ENCODE results near the gene BRD1.

The BRD1 gene

GRCh38 chr22:49770547-49771265 lies 57.0 kb downstream of the BRD1 start:
- Histone ChIP-seq H3K9me2 (replicated peaks; ENCODE audit: control insufficient read depth, low read length) (no peaks in the 10 kb centered on the region), H3K27ac (ENCODE audit: low read depth, low read length) (no peak overlapping the region), H4K20me1 (ENCODE audit: control insufficient read depth, insufficient read depth, low read depth, low read length) (no peaks in the 10 kb centered on the region), H3K4me3 (ENCODE audit: low read length) (no peak overlapping the region), H3K36me3 (ENCODE audit: control insufficient read depth, low read length) (peaks cover 30% of the 10 kb centered on the region), H3K4me2 (ENCODE audit: low read length) (no peak overlapping the region), H3K27me3 (ENCODE audit: control insufficient read depth, low read length) (no peaks in the 10 kb centered on the region), H3K9me3 (ENCODE audit: control insufficient read depth, insufficient read depth, low read length) (no peaks in the 10 kb centered on the region), H3K79me2 (ENCODE audit: control insufficient read depth, low read length) (no peaks in the 10 kb centered on the region), H3K4me1 (ENCODE audit: control insufficient read depth, low read length) (peaks cover 5% of the 10 kb centered on the region), H3F3A (ENCODE audit: control insufficient read depth, insufficient read depth) (peaks cover 4% of the 10 kb centered on the region; the same call in 1 of the 2 replicates)
- TF ChIP-seq EZH2phosphoT487 (IDR thresholded peaks at IDR 0.05; ENCODE audit: borderline replicate concordance, low read length) = no peak
- no peak for TF ChIP-seq CTCF (IDR thresholded peaks at IDR 0.05; ENCODE audit: low read depth, low read length, poor library complexity, severe bottlenecking)

GRCh38 chr22:49769691-49770546 lies 57.8 kb downstream of the BRD1 start:
- H3K79me2 ChIP-seq (ENCODE audit: control insufficient read depth, low read length) = no peaks in the 10 kb centered on the region
- H3K27ac ChIP-seq (ENCODE audit: low read depth, low read length) = no peak overlapping the region
- H3K27me3 ChIP-seq (ENCODE audit: control insufficient read depth, low read length) = no peaks in the 10 kb centered on the region
- no peaks in the 10 kb centered on the region for H4K20me1 ChIP-seq (ENCODE audit: control insufficient read depth, insufficient read depth, low read depth, low read length)
- peaks cover 24% of the 10 kb centered on the region for H3K36me3 ChIP-seq (ENCODE audit: control insufficient read depth, low read length)
- peaks cover 5% of the 10 kb centered on the region for H3K4me1 ChIP-seq (ENCODE audit: control insufficient read depth, low read length)
- H3K9me2 ChIP-seq (replicated peaks; ENCODE audit: control insufficient read depth, low read length) = no peaks in the 10 kb centered on the region
- peaks cover 4% of the 10 kb centered on the region; the same call in 1 of the 2 replicates for H3F3A ChIP-seq (ENCODE audit: control insufficient read depth, insufficient read depth)
- H3K4me3 ChIP-seq (ENCODE audit: low read length) = no peak overlapping the region
- TF ChIP-seq CTCF (IDR thresholded peaks at IDR 0.05; ENCODE audit: low read depth, low read length, poor library complexity, severe bottlenecking) (no peak), EZH2phosphoT487 (IDR thresholded peaks at IDR 0.05; ENCODE audit: borderline replicate concordance, low read length) (no peak)
- no peak overlapping the region for H3K4me2 ChIP-seq (ENCODE audit: low read length)
- H3K9me3 ChIP-seq (ENCODE audit: control insufficient read depth, insufficient read depth, low read length) = no peaks in the 10 kb centered on the region

- Histone ChIP-seq H3K79me2 (ENCODE audit: control insufficient read depth, low read length) (no peaks in the 10 kb centered on the region), H4K20me1 (ENCODE audit: control insufficient read depth, insufficient read depth, low read depth, low read length) (no peaks in the 10 kb centered on the region), H3K27ac (ENCODE audit: low read depth, low read length) (no peak overlapping the region), H3K27me3 (ENCODE audit: control insufficient read depth, low read length) (no peaks in the 10 kb centered on the region), H3K4me2 (ENCODE audit: low read length) (no peak overlapping the region), H3K4me3 (ENCODE audit: low read length) (no peak overlapping the region), H3K9me2 (replicated peaks; ENCODE audit: control insufficient read depth, low read length) (no peaks in the 10 kb centered on the region), H3F3A (ENCODE audit: control insufficient read depth, insufficient read depth) (peaks cover 4% of the 10 kb centered on the region; the same call in 1 of the 2 replicates), H3K4me1 (ENCODE audit: control insufficient read depth, low read length) (peaks cover 5% of the 10 kb centered on the region), H3K36me3 (ENCODE audit: control insufficient read depth, low read length) (peaks cover 16% of the 10 kb centered on the region), H3K9me3 (ENCODE audit: control insufficient read depth, insufficient read depth, low read length) (no peaks in the 10 kb centered on the region)
- TF ChIP-seq CTCF (IDR thresholded peaks at IDR 0.05; ENCODE audit: low read depth, low read length, poor library complexity, severe bottlenecking) (no peak), EZH2phosphoT487 (IDR thresholded peaks at IDR 0.05; ENCODE audit: borderline replicate concordance, low read length) (no peak)
Observed at GRCh38 chr22:49768951-49769690, 58.6 kb downstream of the BRD1 start.

Data from DOHH2 (cell line).